GM23248 (cell line): Measurements from ENCODE around the gene SLC13A1. TPM values are rescaled to one million over a fixed set of nuclear protein-coding genes. Genes with fewer than 3 reads are reported as not detected.

Experiments used
- DNase-seq: peaks from one replicate; pipeline ENCODE4 v3.0.0-alpha.2; 2015
- H2AFZ ChIP-seq: fragments of 200-600 bp; sonication (generic); 2 replicates; pipeline ENCODE4 v1.6.1; 2016; ENCODE audit warnings: antibody characterized with exemption
- H3F3A ChIP-seq: fragments of 200-600 bp; sonication (generic); 2 replicates; pipeline ENCODE4 v1.6.1; 2016; ENCODE audit warnings: mild to moderate bottlenecking, antibody characterized with exemption, mixed run types; ENCODE audit not compliant: insufficient read depth
- H3K27ac ChIP-seq: fragments of 200-600 bp; sonication (generic); 2 replicates; pipeline ENCODE4 v1.5.1; 2016; ENCODE audit warnings: mild to moderate bottlenecking
- H3K27me3 ChIP-seq: fragments of 200-600 bp; sonication (generic); replicated peaks from 2 replicates; pipeline ENCODE4 v1.6.1; 2016; ENCODE audit warnings: mild to moderate bottlenecking; ENCODE audit not compliant: insufficient read depth
- H3K36me3 ChIP-seq: fragments of 200-600 bp; sonication (generic); 2 replicates; pipeline ENCODE4 v1.6.1; 2016; ENCODE audit warnings: low read depth, mild to moderate bottlenecking
- H3K4me1 ChIP-seq: fragments of 200-600 bp; sonication (generic); 2 replicates; pipeline ENCODE4 v1.6.1; 2016; ENCODE audit warnings: mild to moderate bottlenecking; ENCODE audit not compliant: insufficient read depth
- H3K4me2 ChIP-seq: fragments of 200-600 bp; sonication (generic); one replicate; pipeline ENCODE4 v1.6.1; 2016; ENCODE audit warnings: mild to moderate bottlenecking; ENCODE audit not compliant: unreplicated experiment
- H3K4me3 ChIP-seq: fragments of 200-600 bp; sonication (generic); 2 replicates; pipeline ENCODE4 v1.5.1; 2016; ENCODE audit warnings: mild to moderate bottlenecking
- H3K79me2 ChIP-seq: fragments of 200-600 bp; sonication (generic); 2 replicates; pipeline ENCODE4 v1.6.1; 2016; ENCODE audit warnings: mild to moderate bottlenecking; ENCODE audit not compliant: insufficient read depth
- H3K9ac ChIP-seq: fragments of 200-600 bp; sonication (generic); 2 replicates; pipeline ENCODE4 v1.6.1; 2016; ENCODE audit warnings: mild to moderate bottlenecking
- H3K9me2 ChIP-seq: fragments of 200-600 bp; sonication (generic); 2 replicates; pipeline ENCODE4 v1.6.1; 2016; ENCODE audit warnings: mixed run types, mild to moderate bottlenecking, moderate library complexity; ENCODE audit not compliant: insufficient read depth
- H3K9me3 ChIP-seq: fragments of 200-600 bp; sonication (generic); one replicate; pipeline ENCODE4 v1.6.1; 2017; ENCODE audit warnings: low read depth
- H4K20me1 ChIP-seq: fragments of 200-600 bp; sonication (generic); 2 replicates; pipeline ENCODE4 v1.6.0; 2016; ENCODE audit not compliant: insufficient read depth
- EZH2 ChIP-seq: fragments of 200-600 bp; sonication (generic); IDR thresholded peaks from 2 replicates; pipeline ENCODE4 v1.6.1; 2018; ENCODE audit warnings: antibody characterized with exemption, mild to moderate bottlenecking; ENCODE audit not compliant: insufficient read depth, poor library complexity, severe bottlenecking
- EZH2phosphoT487 ChIP-seq: fragments of 200-600 bp; sonication (generic); IDR thresholded peaks from 2 replicates; pipeline ENCODE4 v1.6.1; 2018; ENCODE audit warnings: antibody characterized with exemption, moderate library complexity, mild to moderate bottlenecking, low read depth; ENCODE audit not compliant: insufficient read depth
- WGBS, 2 experiments: methylation state at CpG; one replicate each; pipeline ENCODE4 v1.1.6; 2015 to 2017; ENCODE audit warnings: low lambda C conversion rate in 2 of 2, low coverage in 1 of 2; ENCODE audit errors: missing lambda C conversion rate in 2 of 2; 5-methylcytosine and 5-hydroxymethylcytosine counted together
- in situ Hi-C: fragments of 300-500 bp; cut with MboI; formaldehyde crosslinking; loops from 2 replicates; pipeline ENCODE4 v1.15.0; 2020
- polyA plus RNA-seq: library from polyadenylated mRNA; unstranded; fragments of >200 nt; fragmentation: Nextera tagmentation; extraction: Ambion mirVana; gene quantifications from 2 replicates; pipeline ENCODE4 v1.2.1, GENCODE V29; 2016
- total RNA-seq: library from RNA; depleted of rRNA; stranded (reverse); fragments of >200 nt; shearing (Covaris generic); gene quantifications from 2 replicates; pipeline ENCODE4 v1.2.3, GENCODE V29; 2014

Gene SLC13A1
- total and polyA plus RNA-seq, 2 experiments from 2014 or later: not detected

DNA sequence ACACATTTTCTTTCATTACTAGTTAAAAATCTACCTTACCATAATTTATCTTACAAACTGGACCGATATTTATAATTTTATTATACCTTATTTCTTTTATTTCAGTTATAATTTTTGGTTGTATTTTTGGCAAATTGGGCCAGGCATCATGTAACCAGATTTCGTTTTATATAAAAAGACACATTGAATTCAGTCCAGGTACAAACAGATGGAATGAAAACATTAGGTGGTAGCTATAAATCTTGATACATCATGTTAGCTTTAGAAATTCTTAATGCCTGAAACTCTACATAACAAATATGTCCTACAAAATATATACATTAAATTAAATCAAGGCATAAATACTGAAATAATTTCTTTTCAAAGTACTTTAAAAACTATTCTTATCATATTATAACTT lies 73.1 kb downstream of the SLC13A1 start:
- Histone ChIP-seq H3K9me3 (no peaks in the 10 kb centered on the region), H2AFZ (no peak overlapping the region), H3K9me2 (no peaks in the 10 kb centered on the region), H3K4me1 (no peaks in the 10 kb centered on the region), H3K4me3 (no peak overlapping the region), H4K20me1 (no peaks in the 10 kb centered on the region), H3K9ac (no peak overlapping the region), H3K27ac (no peak overlapping the region), H3K27me3 (no peaks in the 10 kb centered on the region), H3K36me3 (no peaks in the 10 kb centered on the region), H3F3A (no peaks in the 10 kb centered on the region), H3K79me2 (no peaks in the 10 kb centered on the region), H3K4me2 (no peak overlapping the region)
- TF ChIP-seq EZH2 (no peak), EZH2phosphoT487 (no peak)
- 14 to 17% methylated on average over 2 of the region's 2 CpGs for WGBS, 2 experiments
- no peak for DNase-seq
- in situ Hi-C loops: no loop called here

DNA sequence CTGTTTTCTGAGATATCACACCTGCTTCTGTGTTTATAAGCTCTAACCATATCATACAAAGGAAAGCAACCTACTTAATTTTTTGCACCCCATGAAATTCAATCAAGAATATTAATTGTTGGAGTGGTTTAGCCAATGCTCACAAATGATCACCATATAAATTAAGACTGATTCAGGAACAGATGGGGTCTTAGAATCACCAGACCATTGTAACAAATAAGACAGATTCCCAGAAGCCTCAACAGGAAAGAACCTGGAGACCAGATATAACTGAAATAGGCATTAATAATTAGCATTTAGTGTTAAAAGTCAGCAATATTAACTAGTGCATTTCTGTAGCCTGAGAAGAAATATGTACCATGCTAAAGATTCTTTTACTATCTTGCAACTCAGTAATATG lies 73.6 kb downstream of the SLC13A1 start:
- no peaks in the 10 kb centered on the region for H4K20me1 ChIP-seq
- no peaks in the 10 kb centered on the region for H3K9me3 ChIP-seq
- no peaks in the 10 kb centered on the region for H3K27me3 ChIP-seq
- H3K36me3 ChIP-seq: no peaks in the 10 kb centered on the region
- H3F3A ChIP-seq: no peaks in the 10 kb centered on the region
- H3K9me2 ChIP-seq: no peaks in the 10 kb centered on the region
- H3K4me2 ChIP-seq: no peak overlapping the region
- no peak overlapping the region for H3K27ac ChIP-seq
- in situ Hi-C loops: no loop called here
- no peaks in the 10 kb centered on the region for H3K4me1 ChIP-seq
- no peak overlapping the region for H3K4me3 ChIP-seq
- no peak for DNase-seq
- no peak for TF ChIP-seq EZH2phosphoT487
- TF ChIP-seq EZH2: no peak
- H2AFZ ChIP-seq: no peak overlapping the region
- no peak overlapping the region for H3K9ac ChIP-seq
- H3K79me2 ChIP-seq: no peaks in the 10 kb centered on the region

DNA sequence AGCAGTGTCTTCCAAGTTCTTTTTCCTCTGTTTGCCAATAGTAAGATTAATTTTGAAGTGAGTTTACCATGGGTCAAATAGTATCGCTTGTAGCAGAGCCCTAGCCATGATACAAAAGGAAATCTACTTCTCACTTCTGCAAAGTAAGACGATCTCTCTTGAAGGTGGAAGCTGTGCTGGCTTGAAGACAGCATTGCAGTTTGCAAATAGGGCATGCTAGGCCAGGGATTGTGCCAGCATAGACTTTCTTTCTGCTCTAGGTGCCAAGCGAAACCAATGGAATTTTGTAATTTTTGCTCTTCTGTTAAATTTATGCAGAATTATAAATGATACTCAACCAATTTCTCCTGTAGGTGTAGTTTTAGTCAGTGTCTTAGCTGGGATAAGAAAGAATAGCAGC lies 74.5 kb downstream of the SLC13A1 start:
- no peaks in the 10 kb centered on the region for H4K20me1 ChIP-seq
- H3F3A ChIP-seq: no peaks in the 10 kb centered on the region
- H3K4me3 ChIP-seq: no peak overlapping the region
- no peaks in the 10 kb centered on the region for H3K9me3 ChIP-seq
- no peak overlapping the region for H3K4me2 ChIP-seq
- TF ChIP-seq EZH2 (no peak), EZH2phosphoT487 (no peak)
- in situ Hi-C loops: no loop called here
- H3K79me2 ChIP-seq: no peaks in the 10 kb centered on the region
- no peaks in the 10 kb centered on the region for H3K27me3 ChIP-seq
- H3K9ac ChIP-seq: no peak overlapping the region
- no peaks in the 10 kb centered on the region for H3K36me3 ChIP-seq
- WGBS, 2 experiments: 17 to 21% methylated on average over 3 of the region's 3 CpGs
- no peak overlapping the region for H2AFZ ChIP-seq
- no peaks in the 10 kb centered on the region for H3K9me2 ChIP-seq
- H3K27ac ChIP-seq: no peak overlapping the region
- DNase-seq: no peak
- H3K4me1 ChIP-seq: no peaks in the 10 kb centered on the region

DNA sequence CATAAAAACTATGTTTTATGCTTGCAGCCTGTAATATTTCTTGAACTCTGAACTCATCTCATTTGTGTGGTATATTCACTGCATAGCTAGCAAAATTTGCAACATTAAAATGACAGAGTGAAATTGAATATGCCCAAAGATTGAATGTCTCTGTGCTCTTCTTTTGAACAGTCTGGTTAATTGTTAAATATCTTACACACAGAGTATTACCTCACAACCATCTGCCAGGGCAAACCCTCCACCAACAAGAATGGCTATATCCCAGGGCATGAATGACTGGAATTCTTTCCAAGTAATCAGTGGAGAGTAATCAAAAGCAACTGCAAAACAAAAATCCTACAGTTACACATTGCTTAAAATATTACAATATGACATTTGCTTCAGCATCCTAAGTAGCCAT lies 76.9 kb downstream of the SLC13A1 start:
- Histone ChIP-seq H3K9ac (no peak overlapping the region), H4K20me1 (no peaks in the 10 kb centered on the region; the same call in 1 of the 2 replicates), H3K9me3 (no peaks in the 10 kb centered on the region), H3K79me2 (no peaks in the 10 kb centered on the region), H3K4me1 (no peaks in the 10 kb centered on the region), H3K27ac (no peak overlapping the region), H3K27me3 (no peaks in the 10 kb centered on the region), H3K4me3 (no peak overlapping the region), H2AFZ (no peak overlapping the region), H3K9me2 (no peaks in the 10 kb centered on the region), H3K4me2 (no peak overlapping the region), H3K36me3 (no peaks in the 10 kb centered on the region), H3F3A (no peaks in the 10 kb centered on the region)
- in situ Hi-C loops: no loop called here
- DNase-seq: no peak
- TF ChIP-seq EZH2phosphoT487 (no peak), EZH2 (no peak)

DNA sequence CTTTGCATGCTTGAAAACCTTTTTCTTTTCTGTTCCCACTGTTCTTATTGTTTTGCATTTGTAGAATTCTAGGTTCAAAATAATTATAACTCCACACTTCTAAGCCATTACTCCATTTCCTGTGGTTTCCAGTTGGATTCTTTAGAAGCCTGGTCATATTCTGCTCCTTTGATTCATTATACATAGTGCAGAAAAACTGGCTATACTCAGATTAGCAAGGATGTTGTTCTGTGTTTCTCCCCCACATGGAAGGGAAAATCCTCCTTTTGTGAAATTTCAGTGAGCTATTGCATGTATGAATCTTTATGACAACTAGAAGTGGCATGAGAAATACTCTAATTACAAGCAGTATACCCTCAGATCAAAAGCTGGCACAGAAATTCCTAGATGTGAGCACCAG lies 79.5 kb downstream of the SLC13A1 start:
- Histone ChIP-seq H3F3A (no peaks in the 10 kb centered on the region), H3K9me2 (no peaks in the 10 kb centered on the region), H3K9me3 (no peaks in the 10 kb centered on the region), H4K20me1 (no peaks in the 10 kb centered on the region; the same call in 1 of the 2 replicates), H3K9ac (no peak overlapping the region), H2AFZ (no peak overlapping the region), H3K36me3 (no peaks in the 10 kb centered on the region), H3K4me1 (no peaks in the 10 kb centered on the region), H3K27ac (no peak overlapping the region), H3K27me3 (no peaks in the 10 kb centered on the region), H3K4me2 (no peak overlapping the region), H3K4me3 (no peak overlapping the region), H3K79me2 (no peaks in the 10 kb centered on the region)
- TF ChIP-seq EZH2phosphoT487 (no peak), EZH2 (no peak)
- no peak for DNase-seq
- in situ Hi-C loops: no loop called here
